PC-9 (cell line): ENCODE measurements around the gene AIG1. TPM values are rescaled to one million over a fixed set of nuclear protein-coding genes. Genes with fewer than 3 reads are reported as not detected.

Experiments used
- BruUV-seq: library from RNA; stranded (reverse); fragments of 400-500 nt; replicated peaks from 2 replicates; lab custom pipeline; 2021; lab: Mats Ljungman, UMichigan
- CTCF ChIA-PET: fragments of 300-600 bp; sonication (Branson Sonifier 250); formaldehyde crosslinking; loops from one replicate; lab custom pipeline; 2022; ENCODE audit warnings: antibody characterized with exemption; lab: Charles Lee
- POLR2A ChIA-PET: fragments of 300-600 bp; sonication (Branson Sonifier 250); formaldehyde crosslinking; loops from one replicate; lab custom pipeline; 2022; ENCODE audit warnings: antibody characterized with exemption; ENCODE audit not compliant: unreplicated experiment; lab: Charles Lee
- DNase-seq, 2 experiments: peaks; one replicate each; pipeline versions ENCODE4 v3.0.0 to v3.0.0-alpha.2; 2015 to 2022; ENCODE audit warnings: mixed read lengths in 1 of 2
- H2AFZ ChIP-seq: fragments of 200-600 bp; sonication (generic); 2 replicates; pipeline ENCODE4 v1.8.1; 2017; ENCODE audit warnings: antibody characterized with exemption
- H3F3A ChIP-seq: fragments of 200-600 bp; sonication (generic); 2 replicates; pipeline ENCODE4 v1.8.1; 2017; ENCODE audit warnings: antibody characterized with exemption, mild to moderate bottlenecking, low read depth; ENCODE audit not compliant: insufficient read depth
- H3K27ac ChIP-seq: fragments of 200-600 bp; sonication (generic); 2 replicates; pipeline ENCODE4 v1.6.1; 2016; ENCODE audit warnings: mixed run types
- H3K27me3 ChIP-seq: fragments of 200-600 bp; sonication (generic); 2 replicates; pipeline ENCODE4 v1.6.1; 2016; ENCODE audit warnings: low read depth, mixed run types; ENCODE audit not compliant: insufficient read depth
- H3K36me3 ChIP-seq: fragments of 200-600 bp; sonication (generic); 2 replicates; pipeline ENCODE4 v1.6.1; 2016; ENCODE audit warnings: low read depth, mixed run types
- H3K4me1 ChIP-seq: fragments of 200-600 bp; sonication (generic); replicated peaks from 2 replicates; pipeline ENCODE4 v1.6.1; 2016; ENCODE audit warnings: mixed run types; ENCODE audit not compliant: insufficient read depth
- H3K4me2 ChIP-seq: fragments of 200-600 bp; sonication (generic); 2 replicates; pipeline ENCODE4 v1.6.1; 2017; ENCODE audit warnings: mixed run types
- H3K4me3 ChIP-seq: fragments of 200-600 bp; sonication (generic); 2 replicates; pipeline ENCODE4 v1.6.1; 2016; ENCODE audit warnings: mixed run types
- H3K79me2 ChIP-seq: fragments of 200-600 bp; sonication (generic); 2 replicates; pipeline ENCODE4 v1.6.1; 2017; ENCODE audit warnings: low read depth, mixed run types
- H3K9me2 ChIP-seq: fragments of 200-600 bp; sonication (generic); 2 replicates; pipeline ENCODE4 v1.8.1; 2017; ENCODE audit warnings: mild to moderate bottlenecking; ENCODE audit not compliant: insufficient read depth
- H3K9me3 ChIP-seq: fragments of 200-600 bp; sonication (generic); 2 replicates; pipeline ENCODE4 v1.8.1; 2016; ENCODE audit warnings: low read depth; ENCODE audit not compliant: insufficient read depth
- H4K20me1 ChIP-seq: fragments of 200-600 bp; sonication (generic); 2 replicates; pipeline ENCODE4 v1.8.1; 2017; ENCODE audit not compliant: insufficient read depth
- CTCF ChIP-seq: fragments of 200-600 bp; sonication (generic); conservative IDR thresholded peaks from 2 replicates; pipeline ENCODE4 v1.6.1; 2017; ENCODE audit warnings: mixed run types, antibody characterized with exemption, mild to moderate bottlenecking, moderate library complexity
- EZH2 ChIP-seq: fragments of 200-600 bp; sonication (generic); IDR thresholded peaks from 2 replicates; pipeline ENCODE4 v1.8.0; 2017; ENCODE audit warnings: antibody characterized with exemption, low read depth
- intact Hi-C: fragments of 100-400 bp; cut with micrococcal nuclease; formaldehyde crosslinking; loops from one replicate; pipeline ENCODE4 v1.10.0; 2022; ENCODE audit not compliant: unreplicated experiment
- total RNA-seq: library from RNA; stranded (reverse); gene quantifications from 2 replicates; pipeline ENCODE4 v1.2.3, GENCODE V29; 2021

Gene AIG1
- total RNA-seq, 1 experiment from 2014 or later: 37.7 TPM

GRCh38 chr6:143050509-143050908 is 10.2 kb upstream of the AIG1 start:
- H3K36me3 ChIP-seq: no peaks in the 10 kb centered on the region
- H3K4me3 ChIP-seq: no peak overlapping the region
- no peaks in the 10 kb centered on the region for H3K27me3 ChIP-seq
- no peak for DNase-seq
- H3F3A ChIP-seq: 0 out of 2 replicates have a peak, but pooled peaks cover 3% of the 10 kb centered on the region
- no peaks in the 10 kb centered on the region for H3K4me1 ChIP-seq
- H3K9me2 ChIP-seq: no peaks in the 10 kb centered on the region; the same call in 1 of the 2 replicates
- H4K20me1 ChIP-seq: no peaks in the 10 kb centered on the region
- POLR2A ChIA-PET: interaction anchor here (0.6 kb wide), 1 partner anchor 131 kb away, joined by 3 read pairs; no protein-coding TSS in a partner anchor
- CTCF ChIA-PET: no interaction called here
- 0 out of 2 replicates have a peak, but pooled peaks cover 4% of the 10 kb centered on the region for H3K9me3 ChIP-seq
- no peak overlapping the region for H3K4me2 ChIP-seq
- intact Hi-C loops: loop anchor here (10.0 kb wide), 1 partner anchor 576 kb away; no protein-coding TSS in a partner anchor
- H3K79me2 ChIP-seq: no peaks in the 10 kb centered on the region
- H3K27ac ChIP-seq: no peak overlapping the region
- H2AFZ ChIP-seq: no peak overlapping the region
- TF ChIP-seq EZH2 (no peak), CTCF (no peak)
- BruUV-seq: no TSS peak

- CTCF ChIA-PET: no interaction called here
- intact Hi-C loops: loop anchor here (10.0 kb wide), 1 partner anchor 577 kb away; no protein-coding TSS in a partner anchor
These were observed 8.4 kb upstream of the AIG1 start for GRCh38 chr6:143052282-143052681.

GRCh38 chr6:143053856-143054255 is 6.8 kb upstream of the AIG1 start:
- H3F3A ChIP-seq: peaks cover 6% of the 10 kb centered on the region; the same call in 1 of the 2 replicates
- ChIA-PET POLR2A (no interaction called here), CTCF (no interaction called here)
- H3K27me3 ChIP-seq: no peaks in the 10 kb centered on the region
- H4K20me1 ChIP-seq: no peaks in the 10 kb centered on the region
- BruUV-seq: no TSS peak
- peaks cover 7% of the 10 kb centered on the region for H3K79me2 ChIP-seq
- DNase-seq: no peak
- no peak overlapping the region for H3K27ac ChIP-seq
- intact Hi-C loops: loop anchor here (10.0 kb wide), 1 partner anchor 579 kb away; no protein-coding TSS in a partner anchor
- H3K4me2 ChIP-seq: no peak overlapping the region
- H3K9me3 ChIP-seq: 0 out of 2 replicates have a peak, but pooled peaks cover 8% of the 10 kb centered on the region
- no peaks in the 10 kb centered on the region for H3K36me3 ChIP-seq
- TF ChIP-seq CTCF (no peak), EZH2 (no peak)
- peaks cover 9% of the 10 kb centered on the region for H3K4me1 ChIP-seq
- no peaks in the 10 kb centered on the region for H3K9me2 ChIP-seq
- H3K4me3 ChIP-seq: no peak overlapping the region
- no peak overlapping the region for H2AFZ ChIP-seq

More at GRCh38 chr6:143052282-143052681, 8.4 kb upstream of the AIG1 start:
- Histone ChIP-seq H3K9me3 (0 out of 2 replicates have a peak, but pooled peaks cover 4% of the 10 kb centered on the region), H3K27ac (no peak overlapping the region), H3K9me2 (no peaks in the 10 kb centered on the region), H3F3A (0 out of 2 replicates have a peak, but pooled peaks cover 3% of the 10 kb centered on the region), H3K27me3 (no peaks in the 10 kb centered on the region), H3K4me3 (no peak overlapping the region), H2AFZ (no peak overlapping the region), H3K79me2 (no peaks in the 10 kb centered on the region), H3K4me1 (no peaks in the 10 kb centered on the region), H3K36me3 (no peaks in the 10 kb centered on the region), H4K20me1 (no peaks in the 10 kb centered on the region), H3K4me2 (no peak overlapping the region)
- POLR2A ChIA-PET: interaction anchor here (0.6 kb wide), 1 partner anchor 63 kb away, joined by 4 read pairs; no protein-coding TSS in a partner anchor
- no peak for TF ChIP-seq EZH2
- no peak for TF ChIP-seq CTCF
- no peak for DNase-seq
- BruUV-seq: no TSS peak
